Measurements from ENCODE around the gene GGACT. TPM values are rescaled to one million over a fixed set of nuclear protein-coding genes. Genes with fewer than 3 reads are reported as not detected.

Gene GGACT
- total RNA-seq, 2 experiments from 2014 or later, result 2.4 to 2.9 TPM

- H3K27me3 ChIP-seq (ENCODE audit: control insufficient read depth in 1 of 2, insufficient read depth in 2 of 2, low read length in 2 of 2), result no peaks in the 10 kb centered on the region
- H3K4me1 Mint-ChIP-seq (ENCODE audit: low read depth), result peaks cover 13% of the 10 kb centered on the region
- no peaks in the 10 kb centered on the region for H3K9me3 Mint-ChIP-seq
- DNase-seq, result no peak
- ATAC-seq (ENCODE audit: poor library complexity), result no peak
- no peak overlapping the region for H3K27ac ChIP-seq (ENCODE audit: low read depth in 1 of 2, low read length in 2 of 2)
- peaks cover 2% of the 10 kb centered on the region for H3K36me3 ChIP-seq (ENCODE audit: insufficient read depth, low read length)
- no peaks in the 10 kb centered on the region for H3K9me3 ChIP-seq (ENCODE audit: control insufficient read depth in 1 of 2, insufficient read depth in 1 of 2, low read length in 2 of 2)
- TF ChIP-seq CTCF (IDR thresholded peaks at IDR 0.05), result no peak
- H3K4me1 ChIP-seq (ENCODE audit: insufficient read depth, low read length), result peaks cover 9% of the 10 kb centered on the region
- no peaks in the 10 kb centered on the region for H3K27me3 Mint-ChIP-seq
- no peak overlapping the region for H3K4me3 ChIP-seq (ENCODE audit: low read length)
- no peak overlapping the region for H3K27ac Mint-ChIP-seq
- POLR2A ChIA-PET, result no interaction called here
- peaks cover 15% of the 10 kb centered on the region for H3K36me3 Mint-ChIP-seq (ENCODE audit: low read depth)
- no peak overlapping the region for H3K4me3 Mint-ChIP-seq
- intact Hi-C loops (cut with DNase I, micrococcal nuclease), result no loop called here
- CTCF ChIA-PET, result interaction anchor here (1.1 kb wide), 1 partner anchor 9 kb away, joined by 3 read pairs; no protein-coding TSS in a partner anchor
Measured at GRCh38 chr13:100523981-100524386, 64.6 kb downstream of the GGACT start.

- H3K4me1 Mint-ChIP-seq (ENCODE audit: low read depth), result peaks cover 13% of the 10 kb centered on the region
- ATAC-seq (ENCODE audit: poor library complexity) (no peak), DNase-seq (no peak)
- CTCF ChIA-PET, result no interaction called here
- intact Hi-C loops (cut with DNase I, micrococcal nuclease), result no loop called here
- Histone ChIP-seq H3K27ac (ENCODE audit: low read depth in 1 of 2, low read length in 2 of 2) (no peak overlapping the region), H3K27me3 (ENCODE audit: control insufficient read depth in 1 of 2, insufficient read depth in 2 of 2, low read length in 2 of 2) (no peaks in the 10 kb centered on the region), H3K36me3 (ENCODE audit: insufficient read depth, low read length) (peaks cover 2% of the 10 kb centered on the region), H3K9me3 (ENCODE audit: control insufficient read depth in 1 of 2, insufficient read depth in 1 of 2, low read length in 2 of 2) (no peaks in the 10 kb centered on the region), H3K4me1 (ENCODE audit: insufficient read depth, low read length) (peaks cover 9% of the 10 kb centered on the region), H3K4me3 (ENCODE audit: low read length) (no peak overlapping the region)
- TF ChIP-seq CTCF (IDR thresholded peaks at IDR 0.05), result no peak
- no peaks in the 10 kb centered on the region for H3K9me3 Mint-ChIP-seq
- POLR2A ChIA-PET, result no interaction called here
- no peaks in the 10 kb centered on the region for H3K27me3 Mint-ChIP-seq
- peaks cover 12% of the 10 kb centered on the region for H3K36me3 Mint-ChIP-seq (ENCODE audit: low read depth)
- H3K27ac Mint-ChIP-seq, result no peak overlapping the region
- H3K4me3 Mint-ChIP-seq, result no peak overlapping the region
Measured at GRCh38 chr13:100523411-100523810, 65.2 kb downstream of the GGACT start.

GRCh38 chr13:100522618-100523309 lies 65.8 kb downstream of the GGACT start:
- Mint-ChIP-seq H3K36me3 (ENCODE audit: low read depth) (peaks cover 6% of the 10 kb centered on the region), H3K4me1 (ENCODE audit: low read depth) (peaks cover 20% of the 10 kb centered on the region), H3K4me3 (no peak overlapping the region), H3K27ac (no peak overlapping the region), H3K27me3 (no peaks in the 10 kb centered on the region), H3K9me3 (no peaks in the 10 kb centered on the region)
- Histone ChIP-seq H3K36me3 (ENCODE audit: insufficient read depth, low read length) (no peaks in the 10 kb centered on the region), H3K9me3 (ENCODE audit: control insufficient read depth in 1 of 2, insufficient read depth in 1 of 2, low read length in 2 of 2) (no peaks in the 10 kb centered on the region), H3K27ac (ENCODE audit: low read depth in 1 of 2, low read length in 2 of 2) (no peak overlapping the region), H3K4me1 (ENCODE audit: insufficient read depth, low read length) (peaks cover 13% of the 10 kb centered on the region), H3K27me3 (ENCODE audit: control insufficient read depth in 1 of 2, insufficient read depth in 2 of 2, low read length in 2 of 2) (no peaks in the 10 kb centered on the region), H3K4me3 (ENCODE audit: low read length) (no peak overlapping the region)
- POLR2A ChIA-PET, result no interaction called here
- intact Hi-C loops (cut with DNase I, micrococcal nuclease), result no loop called here
- ATAC-seq (ENCODE audit: poor library complexity), result no peak
- no peak for TF ChIP-seq CTCF (IDR thresholded peaks at IDR 0.05)
- no peak for DNase-seq
- CTCF ChIA-PET, result no interaction called here

Data from CD4-positive, alpha-beta T cell (primary cell).